Measurements from ENCODE around the gene KREMEN1.

Gene KREMEN1

GRCh38 chr22:29202212-29203192, 129.7 kb downstream of the KREMEN1 start:
- DNase-seq (ENCODE audit: low read depth), result peak; percentile 98
- H3K4me3 ChIP-seq (ENCODE audit: low read depth, low read length), result peak overlapping the region; percentile 38
- peak; percentile 45 for TF ChIP-seq CTCF (IDR thresholded peaks at IDR 0.05; ENCODE audit: insufficient read depth, low read depth, low read length, missing control alignments)

DNA sequence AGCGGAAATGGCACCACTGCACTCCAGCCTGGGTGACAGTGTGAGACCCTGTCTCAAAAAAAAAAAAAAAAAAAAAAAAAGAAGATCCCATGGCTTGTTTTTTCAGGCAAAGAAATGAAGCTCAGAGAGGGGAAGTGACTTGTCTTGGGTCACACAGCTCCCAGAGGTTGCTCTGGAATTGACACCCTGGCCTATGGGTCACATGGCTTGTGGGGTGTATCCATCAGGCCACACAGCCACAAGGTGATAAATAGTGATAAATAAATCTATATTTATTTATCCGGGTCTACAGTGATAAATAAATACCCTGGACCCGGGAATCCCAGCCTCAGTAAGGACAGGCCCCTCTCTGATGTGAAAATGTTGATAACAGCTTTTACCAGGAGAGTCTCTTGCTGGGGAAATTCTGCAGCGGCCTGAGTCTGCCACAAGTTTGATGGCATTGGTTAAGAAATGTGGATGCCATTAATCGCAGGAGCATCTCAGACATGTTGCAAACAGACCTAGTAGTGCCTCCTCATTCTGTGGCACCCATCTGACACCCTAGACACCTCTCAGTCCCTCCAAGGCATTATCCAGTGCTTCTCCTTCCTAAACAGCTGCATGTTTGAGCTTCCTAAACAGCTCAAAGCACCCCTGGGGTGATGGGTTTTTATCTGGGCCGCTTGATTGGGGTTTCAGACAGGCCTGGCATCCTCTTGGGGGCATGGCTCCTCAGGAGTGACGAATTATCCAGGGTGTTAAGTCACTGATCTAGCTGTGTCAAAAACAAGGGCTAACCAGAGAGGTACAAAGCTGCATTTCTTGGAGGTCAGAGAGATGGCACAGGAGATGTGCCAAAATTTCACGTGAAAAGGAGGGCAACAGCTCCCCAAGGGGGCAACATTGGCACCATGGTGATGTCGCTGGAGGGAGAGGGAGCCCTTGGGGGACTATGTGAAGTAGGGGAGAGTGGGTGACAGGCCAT, 130.9 kb downstream of the KREMEN1 start:
- H3K4me3 ChIP-seq (ENCODE audit: low read depth, low read length), result peak overlapping the region; percentile 23
- peak; percentile 43 for DNase-seq (ENCODE audit: low read depth)
- TF ChIP-seq CTCF (IDR thresholded peaks at IDR 0.05; ENCODE audit: insufficient read depth, low read depth, low read length, missing control alignments), result no peak

DNA sequence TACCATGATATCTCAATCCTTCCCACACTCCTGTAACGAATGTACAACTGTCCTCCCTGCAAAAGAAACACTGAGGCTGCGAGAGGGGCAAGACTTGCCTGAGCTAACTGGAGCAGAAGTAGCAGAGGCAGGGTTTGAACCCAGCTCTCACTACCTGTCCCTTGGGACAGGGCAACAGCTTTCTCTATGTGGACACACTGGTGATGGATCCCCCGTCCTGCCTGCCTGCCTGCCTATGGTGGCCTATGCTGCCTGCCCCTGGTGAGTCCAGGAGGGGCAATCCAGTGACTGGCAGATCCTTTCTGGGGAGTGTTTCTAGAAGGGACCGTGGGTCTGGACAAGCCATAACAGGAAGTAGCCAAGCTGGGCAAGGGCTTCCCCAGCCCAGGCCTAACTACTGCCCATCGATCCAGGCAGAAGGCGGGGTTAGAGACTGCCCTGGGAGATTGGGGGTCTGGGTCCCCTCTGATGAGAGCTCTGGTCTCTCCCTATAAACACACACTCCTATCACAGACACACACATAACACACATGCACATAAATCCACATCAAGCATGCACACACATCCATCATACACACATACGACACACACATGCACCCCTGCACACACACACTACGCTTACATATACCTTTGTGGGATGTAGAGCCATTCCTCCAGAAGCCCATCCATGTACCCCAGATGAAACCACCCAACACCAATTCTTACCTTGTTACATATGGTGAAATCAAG, 131.8 kb downstream of the KREMEN1 start:
- no peak for TF ChIP-seq CTCF (IDR thresholded peaks at IDR 0.05; ENCODE audit: insufficient read depth, low read depth, low read length, missing control alignments)
- no peak for DNase-seq (ENCODE audit: low read depth)
- peak overlapping the region; percentile 57 for H3K4me3 ChIP-seq (ENCODE audit: low read depth, low read length)

DNA sequence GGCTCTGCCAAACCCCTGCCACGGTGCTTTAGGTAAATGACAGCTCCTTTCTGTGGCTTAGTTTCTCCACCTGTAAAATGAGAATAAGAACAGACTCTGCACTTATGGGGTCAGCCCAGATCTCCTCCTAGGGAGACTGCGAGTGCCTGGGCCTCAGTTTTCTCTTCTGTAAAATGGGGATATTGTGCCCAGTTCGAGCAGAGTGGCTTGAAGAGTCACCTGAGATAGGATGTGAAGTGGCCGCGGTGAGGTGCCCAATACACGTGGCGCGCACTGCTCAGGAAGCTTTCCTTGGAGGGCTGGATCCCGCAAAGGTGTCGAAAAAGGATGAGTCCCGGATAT, 132.4 kb downstream of the KREMEN1 start:
- no peak for DNase-seq (ENCODE audit: low read depth)
- TF ChIP-seq CTCF (IDR thresholded peaks at IDR 0.05; ENCODE audit: insufficient read depth, low read depth, low read length, missing control alignments), result no peak
- peak overlapping the region; percentile 57 for H3K4me3 ChIP-seq (ENCODE audit: low read depth, low read length)

DNA sequence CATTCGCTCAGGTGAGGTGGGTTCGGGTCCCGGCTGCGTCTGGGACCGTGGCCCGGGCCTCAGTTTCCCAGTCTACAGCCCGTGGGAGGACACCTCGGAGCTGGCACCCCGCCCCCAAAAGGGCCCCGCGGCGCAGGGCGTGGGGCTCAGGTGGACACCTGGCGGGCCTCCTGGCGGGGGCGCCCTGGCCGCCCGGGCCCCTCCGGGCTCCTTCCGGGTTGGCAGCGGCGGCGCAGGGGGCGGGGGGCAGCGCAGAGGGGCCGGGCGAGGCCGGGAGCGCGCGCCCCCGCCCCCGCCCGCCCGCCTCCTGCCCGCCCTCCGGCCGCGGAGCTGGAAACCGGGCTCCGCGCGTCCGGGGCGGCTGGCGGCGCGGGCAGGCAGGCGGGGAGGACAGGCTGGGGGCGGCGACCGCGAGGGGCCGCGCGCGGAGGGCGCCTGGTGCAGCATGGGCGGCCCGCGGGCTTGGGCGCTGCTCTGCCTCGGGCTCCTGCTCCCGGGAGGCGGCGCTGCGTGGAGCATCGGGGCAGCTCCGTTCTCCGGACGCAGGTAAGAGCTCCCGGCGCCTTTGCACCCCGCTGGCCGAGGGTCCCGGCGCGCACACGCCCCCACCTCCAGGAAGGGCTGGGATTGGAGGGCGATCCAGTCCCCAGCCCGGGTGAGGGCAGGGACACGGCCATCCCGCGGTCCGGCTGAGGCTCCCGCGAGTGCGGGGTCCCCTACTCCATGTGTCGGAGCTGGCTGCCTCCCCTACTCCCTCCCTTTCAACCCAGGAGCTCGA, 132.9 kb downstream of the KREMEN1 start, which contains the start of gene EMID1:
Gene EMID1 (plus strand): TSS at position 303 of the 778 bp plus-strand sequence. CDS start 143 bp downstream, at position 446.
- peak; percentile 26 for TF ChIP-seq CTCF (IDR thresholded peaks at IDR 0.05; ENCODE audit: insufficient read depth, low read depth, low read length, missing control alignments)
- H3K4me3 ChIP-seq (ENCODE audit: low read depth, low read length), result peak within 1 kb of the TSS; percentile 61
- DNase-seq (ENCODE audit: low read depth), result peak; percentile 53
